ENCODE results near the gene RNU1-1.
"Not testable (repeated sequence)": the region's sequence is repeated elsewhere in the genome, so short reads cannot be mapped to it uniquely, and the experiment has no call there.

Gene RNU1-1

GRCh38 chr1:16491056-16491675, 22.9 kb downstream of the RNU1-1 start:
- no peak for DNase-seq

- not testable (repeated sequence) for DNase-seq
These were observed 24.7 kb downstream of the RNU1-1 start for GRCh38 chr1:16489195-16489880.

GRCh38 chr1:16487011-16487410, 27.1 kb downstream of the RNU1-1 start:
- not testable (repeated sequence) for DNase-seq

- not testable (repeated sequence) for DNase-seq
These were observed 27.8 kb downstream of the RNU1-1 start for GRCh38 chr1:16486316-16486715.

GRCh38 chr1:16484931-16485330, 29.2 kb downstream of the RNU1-1 start:
- no peak for DNase-seq

- no peak for DNase-seq
These were observed 29.6 kb downstream of the RNU1-1 start for GRCh38 chr1:16484501-16484835.

GRCh38 chr1:16483639-16484500, 30.2 kb downstream of the RNU1-1 start:
- not testable (repeated sequence) for DNase-seq

- DNase-seq = not testable (repeated sequence)
These were observed 30.9 kb downstream of the RNU1-1 start for GRCh38 chr1:16483146-16483545.

GRCh38 chr1:16478091-16478490, 36.0 kb downstream of the RNU1-1 start:
- no peak for DNase-seq

GRCh38 chr1:16475771-16476770, 38.0 kb downstream of the RNU1-1 start:
- DNase-seq = not testable (repeated sequence)

GRCh38 chr1:16474891-16475290, 39.2 kb downstream of the RNU1-1 start:
- DNase-seq = not testable (repeated sequence)

GRCh38 chr1:16474166-16474800, 39.8 kb downstream of the RNU1-1 start:
- no peak for DNase-seq

- no peak for DNase-seq
These were observed 45.5 kb downstream of the RNU1-1 start for GRCh38 chr1:16468558-16468957.

- no peak for DNase-seq
These were observed 49.0 kb downstream of the RNU1-1 start for GRCh38 chr1:16464917-16465625.
